ENCODE measurements around the gene PDE6B.
"Not testable (repeated sequence)": the region's sequence is repeated elsewhere in the genome, so short reads cannot be mapped to it uniquely, and the experiment has no call there.

PDE6B gene

DNA sequence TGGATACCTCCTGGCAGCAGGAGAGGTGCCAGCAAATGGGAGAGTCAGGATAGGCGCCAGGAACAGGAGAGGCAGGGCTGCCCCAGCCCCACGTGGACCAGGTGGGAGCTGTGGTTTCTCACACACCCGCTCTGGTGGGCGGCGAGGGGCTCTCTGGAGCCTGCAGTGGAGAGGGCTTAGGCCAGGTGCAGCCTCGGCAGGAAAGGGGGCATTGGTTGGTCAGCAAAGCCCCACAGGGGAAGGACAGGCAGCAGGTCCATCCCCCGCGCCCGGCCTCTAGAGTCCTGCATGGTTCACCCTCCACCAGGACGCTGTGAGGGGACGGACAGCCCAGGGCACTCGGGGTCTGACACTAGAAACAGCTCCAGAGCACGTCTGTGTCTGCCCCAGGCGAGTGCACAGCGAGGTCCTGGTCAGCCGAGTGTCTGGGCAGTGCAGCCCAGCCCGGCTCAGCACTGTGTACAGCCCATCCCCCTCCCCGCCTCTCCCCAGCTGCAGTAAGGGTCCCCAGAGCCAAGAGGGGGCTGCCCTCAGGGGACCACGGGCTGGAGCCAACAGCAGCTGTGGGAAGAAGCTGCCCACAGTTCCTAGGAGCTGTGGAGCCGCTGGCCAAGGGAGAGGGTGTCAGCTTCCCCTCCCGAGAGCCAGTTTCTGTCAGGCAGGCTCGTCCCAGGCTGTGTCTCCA lies 40.5 kb downstream of the PDE6B start:
- peak in 5 of 10 donors; percentile 28 to 90 (median 74) for DNase-seq
- intact Hi-C loops (cut with DNase I), result no loop called here

DNA sequence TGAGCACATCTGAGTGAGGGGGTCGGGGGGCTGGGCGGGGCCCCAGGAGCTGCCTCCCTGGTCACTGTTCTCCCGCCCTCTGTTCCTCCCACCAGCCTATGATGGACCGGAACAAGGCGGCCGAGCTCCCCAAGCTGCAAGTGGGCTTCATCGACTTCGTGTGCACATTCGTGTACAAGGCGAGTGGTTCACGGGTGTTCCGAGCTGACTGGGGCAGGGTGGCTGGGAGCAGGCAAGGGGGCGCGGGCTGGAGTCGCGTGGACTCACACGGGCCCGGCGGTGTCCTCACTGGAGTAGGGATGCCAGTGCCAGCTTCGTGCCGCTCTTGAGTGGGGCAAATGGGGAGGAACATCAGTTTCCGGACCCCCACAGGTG lies 41.0 kb downstream of the PDE6B start:
- peak in 3 of 10 donors; percentile 58 to 86 (median 78) for DNase-seq
- intact Hi-C loops (cut with DNase I), result no loop called here

DNA sequence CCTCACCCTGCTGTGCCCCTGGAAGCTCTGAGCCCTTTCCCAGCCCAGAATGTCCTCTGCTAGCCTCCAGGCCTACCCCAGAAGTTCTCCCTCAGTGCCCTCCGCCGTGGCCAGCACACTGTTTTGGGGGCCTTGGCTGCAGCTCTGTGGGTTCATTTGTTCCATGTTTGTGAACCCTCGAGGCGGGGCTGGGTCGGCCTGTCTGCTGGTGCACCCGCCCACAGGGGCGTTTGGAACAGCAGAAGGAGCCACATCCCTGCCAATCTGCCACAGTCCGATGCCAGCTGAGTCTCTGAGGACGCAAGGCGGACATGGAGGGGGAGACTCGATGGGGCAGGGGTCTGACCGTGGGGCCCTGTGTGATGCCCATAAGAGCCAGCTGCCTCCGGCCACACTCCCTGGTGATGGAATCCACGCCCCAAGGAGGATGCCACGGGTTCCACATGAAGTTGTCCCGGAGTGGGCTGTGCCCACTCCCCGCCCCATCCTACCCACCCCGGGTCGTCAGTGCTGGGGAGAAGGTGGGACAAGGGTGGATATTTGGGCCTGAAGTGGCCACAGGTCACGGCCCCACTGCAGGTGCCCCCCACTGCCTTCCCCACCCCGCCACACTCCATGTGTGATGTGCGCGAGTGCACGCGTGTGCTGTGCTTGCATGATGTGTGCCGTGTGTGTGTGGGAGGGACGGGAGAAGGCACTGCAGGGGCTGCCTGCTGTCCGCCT lies 41.6 kb downstream of the PDE6B start:
- intact Hi-C loops (cut with DNase I), result no loop called here
- DNase-seq, result peak in 4 of 10 donors; percentile 24 to 84 (median 64)

DNA sequence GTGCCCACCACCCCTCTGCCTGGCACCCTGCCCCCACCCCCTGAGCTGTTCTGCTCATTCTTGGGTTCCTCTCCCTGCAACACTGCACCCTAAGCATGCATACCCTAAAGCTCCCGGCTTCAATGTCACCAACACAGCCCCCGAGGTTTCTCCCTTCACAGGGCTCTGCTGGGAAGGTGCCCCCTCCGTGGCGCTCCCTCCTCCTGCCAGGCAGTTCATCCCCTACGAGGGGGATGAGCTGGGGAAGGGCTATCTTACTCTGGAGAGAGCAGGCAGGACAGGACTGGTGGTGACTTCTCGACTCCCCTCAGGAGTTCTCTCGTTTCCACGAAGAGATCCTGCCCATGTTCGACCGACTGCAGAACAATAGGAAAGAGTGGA lies 42.2 kb downstream of the PDE6B start:
- DNase-seq, result peak in 4 of 10 donors; percentile 15 to 35 (median 22)
- intact Hi-C loops (cut with DNase I), result no loop called here

DNA sequence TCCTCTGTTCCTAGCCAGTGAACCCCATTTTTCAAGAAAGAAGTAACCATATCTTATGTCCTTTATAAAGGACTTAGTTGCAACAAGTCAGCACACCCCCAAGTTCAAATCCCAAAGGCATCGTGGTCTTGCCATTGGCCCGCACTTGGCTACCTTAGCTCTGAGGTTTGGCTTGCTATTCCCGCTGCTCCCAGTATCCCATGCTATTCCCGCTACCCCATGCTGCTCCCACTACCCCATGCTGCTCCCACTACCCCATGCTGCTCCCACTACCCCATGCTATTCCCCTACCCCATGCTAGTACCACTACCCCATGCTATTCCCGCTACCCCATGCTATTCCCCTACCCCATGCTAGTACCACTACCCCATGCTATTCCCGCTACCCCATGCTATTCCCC lies 42.8 kb downstream of the PDE6B start:
- DNase-seq, result peak in 1 of 10 donors; percentile 68
- intact Hi-C loops (cut with DNase I), result not testable (repeated sequence)

DNA sequence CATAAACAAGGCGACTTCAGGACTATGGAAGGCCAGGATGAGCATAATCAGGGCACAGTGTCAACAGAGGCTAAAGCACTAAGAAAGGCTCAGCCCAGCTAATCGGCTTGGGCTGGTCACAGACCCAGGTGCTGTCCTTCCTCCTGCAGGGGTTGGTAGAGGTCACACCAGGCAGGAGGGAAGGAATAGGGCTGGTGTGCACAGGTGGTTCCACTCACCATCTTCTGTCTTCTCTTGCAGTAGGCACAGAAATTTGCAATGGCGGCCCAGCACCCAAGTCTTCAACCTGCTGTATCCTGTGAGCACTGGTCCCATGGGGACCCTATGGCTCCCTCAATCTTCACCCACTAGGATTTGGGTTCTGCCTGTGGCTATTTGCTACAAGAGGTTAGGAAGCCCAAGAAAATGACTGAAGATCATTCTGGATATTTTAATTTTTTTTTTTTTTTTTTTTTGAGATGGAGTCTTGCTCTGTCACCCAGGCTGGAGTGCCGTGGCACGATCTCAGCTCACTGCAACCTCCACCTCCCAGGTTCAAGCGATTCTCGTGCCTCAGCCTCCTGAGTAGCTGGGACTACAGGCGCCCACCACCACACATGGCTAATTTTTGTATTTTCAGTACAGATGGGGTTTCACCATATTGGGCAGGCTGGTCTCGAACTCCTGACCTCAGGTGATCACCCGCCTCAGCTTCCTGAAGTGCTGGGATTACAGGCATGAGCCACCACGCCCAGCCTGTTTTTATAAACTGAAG lies 44.6 kb downstream of the PDE6B start:
- DNase-seq, result peak in 3 of 10 donors; percentile 21 to 57 (median 47)
- intact Hi-C loops (cut with DNase I), result loop anchor here (10.0 kb wide), 2 partner anchors 65 to 195 kb away; no protein-coding TSS in a partner anchor

DNA sequence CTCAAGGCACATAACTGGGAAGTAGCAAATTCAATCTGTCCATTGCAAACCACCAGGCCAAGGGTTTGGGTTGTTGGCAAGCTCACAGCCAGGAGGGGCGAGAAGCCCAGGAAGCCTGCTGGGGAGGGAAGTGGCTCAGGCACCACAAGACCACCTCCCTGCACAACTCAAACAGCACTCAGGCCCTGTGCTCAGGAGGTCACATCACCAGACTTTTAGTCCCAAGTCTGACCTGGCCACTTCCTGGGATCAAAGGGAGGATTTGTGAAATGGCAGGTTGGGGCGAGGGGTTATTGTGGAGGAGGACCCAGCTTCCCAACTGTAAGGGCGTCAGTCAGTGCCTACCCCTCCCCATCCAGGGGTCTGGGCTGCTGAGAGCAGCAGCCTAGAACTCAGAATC lies 46.4 kb downstream of the PDE6B start:
- no peak for DNase-seq
- intact Hi-C loops (cut with DNase I), result loop anchor here (10.0 kb wide), 2 partner anchors 67 to 197 kb away; no protein-coding TSS in a partner anchor

DNA sequence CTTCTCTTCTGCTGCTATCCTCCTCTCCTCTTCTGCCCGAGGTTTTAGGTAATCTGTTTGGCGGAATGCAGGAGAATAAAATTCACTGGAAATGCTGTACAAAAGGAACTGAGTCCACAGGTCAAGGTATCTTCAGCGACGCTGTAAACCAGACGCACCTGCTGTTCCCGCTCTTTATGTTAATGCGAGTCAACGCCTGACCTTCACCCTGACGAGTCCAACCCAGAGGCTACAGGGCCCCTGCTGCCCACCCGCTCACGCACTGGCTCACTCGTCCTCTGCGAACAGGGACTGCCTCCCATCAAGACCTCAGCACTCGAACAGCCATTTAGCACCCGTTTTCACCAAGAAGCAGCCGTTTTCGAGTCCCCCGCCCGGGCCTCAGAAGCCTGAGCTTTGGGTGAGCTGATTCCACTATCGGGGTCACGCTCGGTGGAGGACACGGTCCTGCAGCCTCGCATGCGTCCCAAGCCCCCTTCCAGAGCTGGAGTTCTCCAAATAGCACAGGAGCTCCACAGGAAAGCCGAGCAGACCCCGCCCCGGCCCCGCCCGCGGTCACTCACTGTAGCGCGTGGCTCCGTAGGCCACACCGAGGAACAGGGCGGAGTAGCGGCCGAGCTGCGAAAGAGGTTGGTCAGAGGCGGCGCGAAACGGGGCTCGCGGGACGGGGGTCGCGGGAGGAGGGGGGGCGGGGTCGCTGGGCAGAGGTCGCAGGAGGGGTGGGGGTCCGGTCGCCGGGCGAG lies 48.1 kb downstream of the PDE6B start:
- DNase-seq, result peak in 2 of 10 donors; percentile 79 to 88
- intact Hi-C loops (cut with DNase I), result loop anchor here (10.0 kb wide), 2 partner anchors 69 to 199 kb away; no protein-coding TSS in a partner anchor

DNA sequence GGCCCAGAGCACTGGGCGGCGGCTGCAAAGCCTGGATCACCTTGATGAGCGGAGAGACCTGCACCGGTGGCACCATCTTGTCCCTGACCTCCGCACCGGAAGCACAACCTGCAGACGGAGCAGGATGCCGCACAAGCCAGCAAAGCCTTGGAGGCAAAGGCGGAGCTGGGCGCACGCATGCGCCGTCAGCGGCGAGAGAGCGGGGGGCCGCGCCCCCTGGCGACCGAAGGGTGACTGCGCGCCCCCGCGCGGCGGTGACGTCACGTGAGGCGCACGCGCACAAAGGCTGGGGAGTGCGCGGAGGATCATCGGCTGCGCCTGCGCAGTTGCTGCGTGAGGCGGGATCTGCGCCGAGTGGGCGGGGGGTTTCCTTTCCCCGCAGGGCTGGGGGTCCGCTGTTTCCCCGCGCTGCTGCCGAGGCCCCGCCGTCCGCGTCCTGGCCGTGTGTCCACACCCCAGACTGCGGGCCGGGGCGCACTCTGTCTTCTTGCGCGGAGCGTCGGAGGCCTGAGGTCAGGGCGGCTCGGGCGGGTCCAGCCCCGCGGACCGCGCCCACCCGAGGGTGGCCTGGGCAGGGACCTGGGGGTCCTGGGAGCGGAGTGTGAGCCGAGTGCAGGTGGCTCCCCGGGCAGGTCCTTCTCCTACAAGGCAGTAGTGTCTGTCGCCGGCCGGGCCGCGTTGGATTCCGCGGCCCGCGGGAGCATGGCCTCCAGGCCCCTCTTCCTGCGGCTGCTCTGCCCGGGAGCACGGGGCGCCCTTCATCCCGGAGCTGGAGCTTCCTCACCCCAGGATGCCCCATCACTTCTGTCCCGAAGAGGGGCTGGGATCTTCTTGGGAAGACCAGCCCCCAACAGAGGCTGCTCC lies 49.0 kb downstream of the PDE6B start, which contains the start of the genes ATP5ME and MYL5:
TSS of gene ATP5ME (minus strand) at position 105 of the 864 bp plus-strand sequence. CDS start at position 76, 29 bp downstream.
TSS of gene MYL5 (plus strand) at position 371 of the 864 bp plus-strand sequence. CDS start 3,485 bp downstream, outside the sequence.
- DNase-seq, result peak; percentile 91 to 99 (median 95)
- intact Hi-C loops (cut with DNase I), result loop anchor here (10.0 kb wide), 2 partner anchors 70 to 200 kb away; no protein-coding TSS in a partner anchor

DNA sequence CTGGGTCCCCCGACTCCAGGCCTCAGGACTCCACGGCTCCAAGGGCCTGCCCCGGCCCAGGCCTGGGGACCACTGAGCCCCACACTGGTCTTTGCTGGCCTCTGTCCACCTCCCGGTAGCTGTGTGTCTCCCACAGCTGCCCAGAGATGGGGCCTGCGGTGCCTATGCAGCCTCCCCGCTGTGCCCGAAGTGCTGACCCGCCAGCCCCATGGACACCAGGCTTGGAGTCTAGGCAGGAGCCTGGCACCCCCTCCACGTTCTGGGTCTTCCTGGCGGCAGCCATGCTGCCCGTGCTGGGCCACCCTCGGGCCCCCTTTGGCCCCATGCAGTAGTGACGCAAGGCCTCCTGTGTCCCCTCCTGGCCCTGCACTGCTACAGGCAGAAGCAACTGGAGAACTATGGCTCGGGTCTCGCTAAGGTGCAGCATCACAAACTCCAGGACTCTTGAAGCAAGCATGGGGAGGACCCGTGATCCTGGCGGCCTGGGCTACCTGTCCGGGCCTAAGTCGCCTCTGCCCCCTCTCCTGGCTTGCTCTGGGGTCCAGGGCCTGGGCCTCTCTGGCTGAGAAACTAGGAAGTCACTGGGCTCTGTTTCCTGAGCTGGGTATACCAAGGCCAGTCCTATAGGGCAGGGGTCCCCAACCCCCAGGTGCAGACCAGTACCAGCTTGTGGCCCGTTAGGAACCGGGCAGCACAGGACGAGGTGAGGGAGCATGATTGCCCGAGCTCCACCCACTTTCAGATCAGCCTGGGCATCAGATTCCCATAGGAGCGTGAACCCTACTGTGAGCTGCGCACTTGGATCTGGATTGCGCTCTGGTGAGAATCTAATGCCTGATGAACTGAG lies 49.9 kb downstream of the PDE6B start:
- DNase-seq, result peak in 2 of 10 donors; percentile 73 to 87
- intact Hi-C loops (cut with DNase I), result loop anchor here (10.0 kb wide), 2 partner anchors 70 to 200 kb away; no protein-coding TSS in a partner anchor

DNA sequence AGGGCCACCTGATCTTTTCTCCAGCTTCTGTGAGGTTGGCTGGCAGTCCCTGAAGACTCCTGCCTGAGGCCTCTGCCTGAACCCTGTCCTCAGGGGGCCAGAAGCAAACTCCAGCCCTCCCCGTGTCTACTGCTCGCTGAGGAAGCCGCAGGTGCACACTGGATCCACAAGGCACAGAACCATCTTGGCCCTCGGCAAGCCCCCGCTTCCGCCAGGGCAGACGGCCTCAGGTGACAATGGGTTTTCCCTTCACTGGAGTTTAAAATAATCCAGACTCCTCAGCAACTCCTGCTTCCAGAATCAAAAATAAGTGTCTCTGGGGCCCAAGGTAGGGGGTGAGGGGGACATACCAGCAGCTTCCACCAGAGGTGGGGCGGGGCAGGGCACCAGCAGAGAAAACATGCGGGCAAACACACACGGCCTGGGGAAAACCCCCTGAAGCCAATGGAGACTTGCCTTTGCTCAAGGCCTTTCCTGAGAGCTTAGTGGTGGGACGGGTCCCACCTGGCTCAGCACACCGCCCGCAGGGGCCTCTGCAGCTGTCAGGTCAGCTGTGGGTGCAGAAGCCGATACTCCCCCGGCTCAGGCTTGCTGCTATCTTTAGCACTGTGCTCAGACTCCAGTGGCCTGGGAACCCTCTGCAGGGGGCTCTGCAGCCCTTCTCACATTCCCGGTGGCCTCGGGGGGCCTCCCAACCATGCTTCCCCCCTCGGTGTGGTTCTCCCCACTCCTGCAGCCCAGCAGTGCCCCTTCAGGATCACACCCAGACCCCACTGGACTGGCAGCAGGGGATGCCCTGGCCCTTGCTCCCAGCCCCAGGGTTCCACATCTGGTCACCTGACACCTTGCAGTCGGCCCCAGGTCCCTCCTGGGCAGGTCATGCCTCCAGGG lies 50.9 kb downstream of the PDE6B start:
- intact Hi-C loops (cut with DNase I), result loop anchor here (10.0 kb wide), 2 partner anchors 71 to 201 kb away; no protein-coding TSS in a partner anchor
- DNase-seq, result peak in 1 of 10 donors; percentile 64

DNA sequence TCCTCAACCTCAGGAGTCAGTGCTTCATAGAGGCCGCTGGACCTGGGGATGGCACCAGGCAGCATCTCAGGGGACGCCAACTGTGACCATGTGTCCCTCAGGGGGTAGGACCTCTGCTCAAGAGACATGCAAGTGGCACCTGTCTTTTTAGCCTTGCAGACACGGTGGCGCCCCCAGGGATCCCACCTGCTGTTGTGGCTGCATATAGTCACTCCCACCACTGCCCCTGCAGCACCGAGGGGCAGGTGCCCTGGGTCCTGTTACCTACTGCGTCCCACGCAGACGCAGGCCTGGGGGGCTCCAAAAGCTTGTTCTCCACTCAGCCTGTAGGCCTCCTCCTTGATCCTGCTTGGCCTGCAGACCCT lies 51.5 kb downstream of the PDE6B start:
- intact Hi-C loops (cut with DNase I), result loop anchor here (10.0 kb wide), 2 partner anchors 72 to 202 kb away; no protein-coding TSS in a partner anchor
- peak in 1 of 10 donors; percentile 79 for DNase-seq

DNA sequence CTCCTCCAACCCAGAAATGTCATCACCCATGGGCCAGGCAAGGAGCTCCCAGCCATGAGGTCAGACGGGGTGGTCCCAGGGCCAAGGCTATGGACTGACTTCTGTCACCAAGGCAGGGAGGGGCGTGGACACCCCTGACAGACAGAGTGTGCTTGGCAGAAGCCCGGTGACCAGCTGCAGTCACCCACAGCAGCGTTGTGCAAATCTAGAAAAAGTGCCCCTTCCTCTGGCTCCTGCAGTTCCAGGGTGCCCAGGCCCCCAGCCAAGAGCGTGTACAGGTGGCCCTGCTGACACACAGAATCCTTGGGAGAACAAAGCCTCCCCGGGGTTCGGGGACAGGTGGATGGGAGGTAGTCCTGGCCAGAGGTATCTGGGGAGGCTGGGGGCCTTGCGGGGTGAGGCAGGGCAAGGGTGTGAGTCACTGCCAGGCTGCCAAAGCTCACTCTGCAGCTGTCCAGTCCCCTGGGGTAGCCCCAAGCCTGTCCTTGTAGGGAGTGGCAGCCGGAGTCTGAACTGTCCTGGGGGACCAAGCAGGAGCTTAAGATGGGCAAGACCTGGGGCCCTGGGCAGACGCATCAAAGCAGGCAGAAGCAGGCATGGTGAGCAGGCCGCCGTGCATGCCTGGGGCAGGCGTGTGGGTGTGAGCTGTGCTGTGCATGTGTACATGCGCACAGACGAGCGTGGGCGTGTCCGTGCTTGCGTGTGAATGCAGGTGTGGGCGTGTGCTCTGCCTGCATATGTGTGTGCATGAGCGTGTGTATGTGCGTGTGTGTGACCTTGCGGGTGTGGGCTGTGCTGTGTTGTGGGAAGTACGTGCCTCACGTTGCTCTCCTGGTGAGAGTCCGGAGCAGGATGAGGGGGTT lies 52.3 kb downstream of the PDE6B start:
- peak in 4 of 10 donors; percentile 38 to 91 (median 76) for DNase-seq

DNA sequence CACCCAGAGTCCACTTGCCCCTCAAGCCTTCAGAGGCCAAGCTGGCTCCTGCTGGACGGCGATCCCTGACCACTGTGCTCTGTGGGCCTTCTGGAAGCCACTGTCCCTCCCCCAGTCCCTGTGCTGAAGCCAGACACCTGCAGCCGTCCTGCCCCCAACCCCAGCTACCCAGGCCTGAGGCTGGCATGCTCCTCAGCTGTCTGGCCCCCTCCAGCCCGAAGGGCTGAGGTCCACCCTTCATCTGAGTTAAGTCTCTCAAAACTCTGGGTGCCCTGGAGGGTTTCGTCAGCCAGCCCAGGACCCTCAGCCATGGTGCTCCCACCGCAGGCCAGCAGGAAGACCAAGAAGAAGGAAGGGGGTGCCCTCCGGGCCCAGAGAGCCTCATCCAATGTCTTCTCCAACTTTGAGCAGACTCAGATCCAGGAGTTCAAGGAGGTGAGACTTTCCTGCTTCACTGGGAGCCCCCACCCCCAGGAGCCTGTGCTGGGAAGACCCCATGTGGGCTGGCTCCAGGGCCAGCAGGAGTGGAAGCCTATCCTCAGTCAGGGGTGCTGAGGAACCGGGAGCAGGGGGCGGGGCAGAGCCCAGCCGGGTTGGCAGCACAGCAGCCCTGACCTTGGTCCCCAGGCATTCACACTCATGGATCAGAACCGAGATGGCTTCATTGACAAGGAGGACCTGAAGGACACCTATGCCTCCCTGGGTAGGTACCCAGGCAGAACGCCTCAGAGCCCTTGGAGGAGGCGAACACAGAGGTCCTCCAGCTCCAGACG lies 53.1 kb downstream of the PDE6B start:
- peak in 1 of 10 donors; percentile 75 for DNase-seq
- intact Hi-C loops (cut with DNase I), result loop anchor here (10.0 kb wide), 2 partner anchors 74 to 204 kb away; no protein-coding TSS in a partner anchor

More for the DNA sequence above, 52.3 kb downstream of the PDE6B start:
- intact Hi-C loops (cut with DNase I), result loop anchor here (10.0 kb wide), 2 partner anchors 73 to 203 kb away; no protein-coding TSS in a partner anchor

DNA sequence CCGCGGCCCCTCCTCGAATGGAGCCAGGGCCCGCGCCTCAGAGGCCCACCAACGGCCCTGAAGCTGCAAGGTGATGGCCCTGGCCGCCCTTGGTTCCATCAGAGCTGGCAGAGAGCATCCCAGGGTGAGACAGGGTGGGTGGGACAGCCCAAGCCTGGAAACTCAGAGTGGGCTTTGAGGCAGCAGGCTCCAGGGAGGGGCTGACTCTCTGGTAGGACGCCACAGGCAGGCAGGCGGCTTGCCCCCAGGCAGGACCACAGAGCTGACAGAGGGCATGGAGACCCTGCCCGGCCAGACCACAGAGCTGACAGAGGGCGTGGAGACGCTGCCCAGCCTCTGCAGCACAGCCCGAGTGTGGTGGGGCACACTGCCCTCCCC lies 53.7 kb downstream of the PDE6B start:
- peak in 1 of 10 donors; percentile 72 for DNase-seq
- intact Hi-C loops (cut with DNase I), result loop anchor here (10.0 kb wide), 2 partner anchors 74 to 204 kb away; no protein-coding TSS in a partner anchor
